ENCODE measurements around the gene ASB7.
"Not testable (repeated sequence)": the region's sequence is repeated elsewhere in the genome, so short reads cannot be mapped to it uniquely, and the experiment has no call there.

The ASB7 gene

DNA sequence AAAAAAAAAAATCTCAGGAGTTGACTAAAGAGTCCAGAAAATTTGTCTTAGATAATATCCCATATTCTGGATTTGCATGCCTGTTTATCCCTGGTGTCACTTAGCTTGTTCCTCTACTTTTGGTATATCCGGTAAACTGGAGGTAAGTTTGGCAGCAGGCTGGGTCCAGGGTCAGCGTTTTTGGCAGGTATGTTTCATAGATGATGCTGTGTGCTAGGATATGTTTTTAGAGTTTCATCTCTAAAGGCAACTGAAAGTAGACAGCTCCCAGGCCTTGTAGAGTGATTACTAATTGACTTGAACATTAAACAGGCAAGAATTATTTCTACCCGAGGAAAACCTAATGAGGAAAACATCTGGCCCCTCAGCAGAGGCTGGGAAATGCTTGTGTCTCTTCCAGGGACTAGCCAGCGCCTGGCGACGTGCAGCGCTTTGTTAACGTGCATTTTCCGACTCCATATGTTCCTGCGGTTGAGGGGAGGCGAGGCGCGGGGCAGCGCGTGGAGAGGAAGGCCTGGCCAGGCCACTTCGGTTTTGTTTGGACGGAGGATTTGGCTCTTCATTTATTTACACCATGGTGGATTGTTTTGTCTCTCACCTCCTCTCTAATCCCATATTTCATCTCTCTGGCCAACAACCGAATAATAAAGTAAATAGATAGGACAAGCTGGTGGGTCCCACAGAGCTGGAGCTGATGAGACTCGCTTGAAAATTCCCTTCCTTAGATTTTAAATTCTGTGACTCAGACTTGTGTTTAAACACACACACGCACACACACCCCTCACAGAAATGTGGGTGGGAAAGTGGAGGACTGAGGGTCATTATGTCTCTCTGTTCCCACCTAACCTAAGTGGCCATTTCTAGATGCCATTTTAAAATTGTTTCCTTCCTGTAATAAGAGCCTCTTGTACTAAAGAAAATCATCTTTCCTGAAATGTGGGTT is 65.3 kb downstream of the ASB7 start:
- H3K4me1 ChIP-seq (ENCODE audit: insufficient read depth, low read length), result no peaks in the 10 kb centered on the region
- no peaks in the 10 kb centered on the region for H3K9me3 ChIP-seq (ENCODE audit: low read length)
- no peak overlapping the region for H3K4me3 ChIP-seq (ENCODE audit: low read length)
- H3K27me3 ChIP-seq (ENCODE audit: insufficient read depth, low read length), result no peaks in the 10 kb centered on the region
- H2AFZ ChIP-seq (ENCODE audit: low read depth, low read length), result no peak overlapping the region
- no peaks in the 10 kb centered on the region for H3K36me3 ChIP-seq (ENCODE audit: insufficient read depth, low read length)

DNA sequence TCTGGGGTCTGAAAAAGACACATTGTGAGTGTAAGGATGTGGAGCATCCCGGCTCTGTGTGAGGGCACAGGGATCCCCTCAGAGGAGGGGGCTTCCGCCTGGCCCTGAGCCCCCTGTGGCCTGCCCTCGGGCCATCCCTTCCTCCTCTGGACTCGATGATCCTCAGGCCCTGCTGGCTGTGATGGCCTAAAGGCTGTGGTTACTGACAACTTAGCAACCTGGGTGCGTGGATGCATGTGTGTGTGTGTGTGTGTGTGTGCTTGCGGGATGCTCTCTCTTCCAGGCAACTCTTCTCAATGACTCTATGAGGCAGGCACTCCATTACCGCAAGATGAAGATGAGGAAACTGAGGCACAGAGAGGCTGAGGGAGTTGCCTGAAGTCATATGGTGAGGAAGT is 66.0 kb downstream of the ASB7 start:
- no peaks in the 10 kb centered on the region for H3K4me1 ChIP-seq (ENCODE audit: insufficient read depth, low read length)
- no peaks in the 10 kb centered on the region for H3K36me3 ChIP-seq (ENCODE audit: insufficient read depth, low read length)
- no peaks in the 10 kb centered on the region for H3K27me3 ChIP-seq (ENCODE audit: insufficient read depth, low read length)
- H2AFZ ChIP-seq (ENCODE audit: low read depth, low read length), result no peak overlapping the region
- no peaks in the 10 kb centered on the region for H3K9me3 ChIP-seq (ENCODE audit: low read length)
- no peak overlapping the region for H3K4me3 ChIP-seq (ENCODE audit: low read length)

DNA sequence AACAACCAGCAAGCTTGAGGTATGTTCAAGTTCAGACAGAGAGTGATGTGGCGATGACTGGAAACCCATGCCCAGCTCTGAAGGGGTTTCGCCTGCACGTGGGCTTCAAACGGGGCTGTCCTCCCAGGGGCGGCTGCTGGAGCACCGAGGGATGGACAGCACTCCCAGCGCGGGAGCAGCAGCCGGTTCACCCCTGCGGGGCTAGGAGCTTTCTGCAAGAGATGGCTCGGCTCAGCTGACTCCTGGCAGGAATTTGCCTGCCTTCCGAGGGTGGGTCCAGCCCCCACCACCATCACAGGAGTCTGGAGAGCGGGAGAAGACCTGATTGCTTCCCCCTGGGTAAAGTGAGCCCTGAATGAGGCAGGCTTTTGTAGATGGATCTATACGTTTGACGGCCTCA is 66.9 kb downstream of the ASB7 start:
- no peak overlapping the region for H2AFZ ChIP-seq (ENCODE audit: low read depth, low read length)
- H3K27me3 ChIP-seq (ENCODE audit: insufficient read depth, low read length), result no peaks in the 10 kb centered on the region
- no peak overlapping the region for H3K4me3 ChIP-seq (ENCODE audit: low read length)
- no peaks in the 10 kb centered on the region for H3K9me3 ChIP-seq (ENCODE audit: low read length)
- no peaks in the 10 kb centered on the region for H3K36me3 ChIP-seq (ENCODE audit: insufficient read depth, low read length)
- no peaks in the 10 kb centered on the region for H3K4me1 ChIP-seq (ENCODE audit: insufficient read depth, low read length)

DNA sequence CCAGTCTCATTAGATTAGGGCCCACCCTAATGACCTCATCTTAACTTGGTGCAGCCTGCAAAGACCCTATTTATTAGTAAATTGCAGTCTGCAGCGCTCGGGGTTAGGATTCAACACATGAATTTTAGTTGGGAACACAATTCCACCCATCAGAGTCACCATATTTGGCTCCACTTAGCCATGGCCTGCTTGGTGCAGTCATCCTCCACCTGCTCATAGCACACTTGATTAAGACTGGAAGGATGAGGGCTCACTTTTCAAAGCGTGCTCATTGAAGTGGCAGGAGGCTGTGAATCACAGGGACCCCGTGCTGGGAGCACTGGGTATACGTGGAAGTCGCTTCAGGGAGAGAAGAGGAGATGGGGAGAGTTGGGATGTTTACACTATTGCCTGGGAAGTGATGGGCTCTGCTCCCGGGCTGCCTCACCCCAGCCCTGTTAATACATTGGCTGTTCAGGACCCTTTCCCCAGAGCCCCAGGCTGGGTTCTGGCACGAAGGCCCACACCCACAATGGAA is 68.2 kb downstream of the ASB7 start:
- Histone ChIP-seq H3K9me3 (ENCODE audit: low read length) (no peaks in the 10 kb centered on the region), H2AFZ (ENCODE audit: low read depth, low read length) (no peak overlapping the region), H3K4me3 (ENCODE audit: low read length) (no peak overlapping the region), H3K27me3 (ENCODE audit: insufficient read depth, low read length) (no peaks in the 10 kb centered on the region), H3K36me3 (ENCODE audit: insufficient read depth, low read length) (no peaks in the 10 kb centered on the region), H3K4me1 (ENCODE audit: insufficient read depth, low read length) (no peaks in the 10 kb centered on the region)

DNA sequence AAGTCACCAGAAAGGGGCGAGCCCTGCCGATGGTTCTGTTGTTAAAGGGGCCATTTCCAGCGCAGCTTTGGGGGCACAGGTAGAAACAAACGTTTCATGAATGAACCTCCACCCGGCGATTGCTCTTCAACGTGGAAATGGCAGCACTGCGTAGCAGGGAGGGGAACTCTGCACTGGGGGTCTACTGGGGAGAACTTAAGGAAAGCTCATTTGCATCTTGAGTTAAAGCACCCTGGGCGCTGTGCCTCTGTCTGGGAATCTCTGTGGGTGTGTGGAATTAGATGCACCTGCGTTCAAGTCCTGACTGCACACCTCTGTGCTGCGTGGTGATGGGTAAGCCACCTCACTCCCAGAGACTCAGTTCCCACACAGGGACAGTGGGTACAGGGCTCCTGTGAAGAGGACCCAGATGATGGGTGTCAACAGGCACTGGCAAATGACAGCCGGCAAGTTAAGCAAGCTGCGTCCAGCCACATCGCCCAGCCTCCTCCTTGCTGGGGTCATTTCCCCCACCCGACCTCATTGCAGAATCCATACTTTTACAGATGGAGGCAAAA is 68.8 kb downstream of the ASB7 start:
- H3K9me3 ChIP-seq (ENCODE audit: low read length), result no peaks in the 10 kb centered on the region
- H3K36me3 ChIP-seq (ENCODE audit: insufficient read depth, low read length), result no peaks in the 10 kb centered on the region
- H3K4me3 ChIP-seq (ENCODE audit: low read length), result no peak overlapping the region
- no peaks in the 10 kb centered on the region for H3K27me3 ChIP-seq (ENCODE audit: insufficient read depth, low read length)
- H2AFZ ChIP-seq (ENCODE audit: low read depth, low read length), result no peak overlapping the region
- H3K4me1 ChIP-seq (ENCODE audit: insufficient read depth, low read length), result no peaks in the 10 kb centered on the region

DNA sequence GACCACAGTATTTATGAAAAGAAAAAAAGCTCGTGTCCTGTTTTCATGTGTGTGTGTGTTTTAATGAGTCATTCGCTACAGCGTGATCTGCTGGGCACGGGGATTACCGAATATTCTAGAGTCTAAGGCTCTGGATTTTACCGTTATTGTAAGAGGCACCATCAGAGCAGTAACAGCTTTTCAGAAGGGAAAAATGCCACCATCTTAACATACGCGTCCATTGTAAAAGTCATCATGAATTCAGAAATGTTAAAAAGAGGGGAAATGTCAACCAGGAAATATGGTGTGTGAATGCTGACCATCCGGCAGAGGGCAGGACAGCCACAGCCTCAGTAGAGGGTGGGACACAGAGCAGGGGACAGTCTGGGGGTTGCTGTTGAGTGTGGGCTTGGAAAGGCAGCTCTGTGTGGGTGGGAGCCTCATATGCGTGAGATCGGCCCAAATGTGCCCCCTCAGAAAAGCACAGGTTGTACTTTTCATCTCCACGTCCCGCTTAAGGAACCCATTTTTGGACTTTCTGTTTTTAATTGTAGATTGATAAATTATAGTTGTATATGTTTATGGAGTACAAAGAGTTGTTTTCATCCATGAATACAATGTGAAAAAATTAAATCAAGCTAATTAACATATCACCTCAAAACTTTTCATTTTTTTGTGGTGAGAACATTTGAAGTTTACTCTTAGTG is 69.6 kb downstream of the ASB7 start:
- Histone ChIP-seq H3K36me3 (ENCODE audit: insufficient read depth, low read length) (no peaks in the 10 kb centered on the region), H3K4me3 (ENCODE audit: low read length) (no peak overlapping the region), H3K4me1 (ENCODE audit: insufficient read depth, low read length) (no peaks in the 10 kb centered on the region), H2AFZ (ENCODE audit: low read depth, low read length) (no peak overlapping the region), H3K9me3 (ENCODE audit: low read length) (no peaks in the 10 kb centered on the region), H3K27me3 (ENCODE audit: insufficient read depth, low read length) (no peaks in the 10 kb centered on the region)

DNA sequence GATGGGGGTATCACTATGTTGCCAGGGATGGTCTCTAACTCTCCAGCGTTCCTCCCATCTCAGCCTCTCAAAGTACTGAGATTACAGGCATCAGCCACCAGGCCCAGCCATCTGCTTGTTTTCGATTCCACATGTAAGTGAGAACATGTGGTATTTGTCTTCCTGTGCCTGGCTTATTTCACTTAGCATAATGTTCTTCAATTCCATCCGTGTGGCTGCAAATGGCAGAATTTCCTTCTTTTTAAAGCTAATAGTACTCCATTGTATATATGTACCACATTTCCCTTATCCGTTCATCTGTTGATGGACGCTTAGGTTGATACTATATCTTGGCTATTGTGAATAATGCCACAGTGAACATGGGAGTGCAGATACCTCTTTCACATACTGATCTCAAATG is 70.6 kb downstream of the ASB7 start:
- no peaks in the 10 kb centered on the region for H3K27me3 ChIP-seq (ENCODE audit: insufficient read depth, low read length)
- H2AFZ ChIP-seq (ENCODE audit: low read depth, low read length), result no peak overlapping the region
- no peaks in the 10 kb centered on the region for H3K4me1 ChIP-seq (ENCODE audit: insufficient read depth, low read length)
- no peak overlapping the region for H3K4me3 ChIP-seq (ENCODE audit: low read length)
- H3K9me3 ChIP-seq (ENCODE audit: low read length), result no peaks in the 10 kb centered on the region
- no peaks in the 10 kb centered on the region for H3K36me3 ChIP-seq (ENCODE audit: insufficient read depth, low read length)

DNA sequence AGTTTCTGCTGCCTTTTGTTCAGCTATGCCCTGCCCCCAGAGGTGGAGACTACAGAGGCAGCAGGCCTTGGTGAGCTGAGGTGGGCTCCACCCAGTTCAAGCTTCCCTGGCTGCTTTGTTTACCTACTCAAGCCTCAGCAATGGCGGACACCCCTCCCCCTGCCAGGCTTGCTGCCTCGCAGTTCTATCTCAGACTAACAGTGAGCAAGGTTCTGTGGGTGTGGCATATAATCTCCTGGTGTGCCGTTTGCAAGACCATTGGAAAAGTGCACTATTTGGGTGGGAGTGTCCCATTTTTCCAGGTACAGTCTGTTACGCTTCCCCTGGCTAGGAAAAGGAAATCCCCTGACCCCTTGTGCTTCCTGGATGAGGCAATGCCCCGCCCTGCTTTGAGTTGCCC is 76.8 kb downstream of the ASB7 start:
- H2AFZ ChIP-seq (ENCODE audit: low read depth, low read length); H3K36me3 ChIP-seq (ENCODE audit: insufficient read depth, low read length); H3K4me3 ChIP-seq (ENCODE audit: low read length); H3K27me3 ChIP-seq (ENCODE audit: insufficient read depth, low read length); H3K9me3 ChIP-seq (ENCODE audit: low read length); H3K4me1 ChIP-seq (ENCODE audit: insufficient read depth, low read length): not testable (repeated sequence)

DNA sequence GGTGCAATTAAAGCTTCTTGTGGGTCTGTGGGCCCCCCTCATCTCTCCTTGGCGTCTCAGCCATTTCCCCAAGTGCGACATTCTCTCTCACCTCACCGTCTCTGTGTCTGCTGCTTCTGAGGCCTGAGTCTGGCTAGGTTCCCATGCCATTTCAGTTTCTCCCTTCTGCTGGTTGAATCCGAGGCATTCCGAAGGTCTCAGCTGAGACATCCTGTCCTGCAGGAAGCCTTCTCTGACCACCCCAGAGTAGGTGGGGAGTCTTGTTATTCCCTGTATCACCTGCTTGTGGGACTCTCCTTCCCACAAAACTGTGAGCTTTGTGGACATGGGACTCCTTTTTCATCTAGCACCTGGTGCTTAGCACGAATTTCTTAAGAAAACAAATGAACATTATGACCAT is 78.3 kb downstream of the ASB7 start:
- Histone ChIP-seq H3K9me3 (ENCODE audit: low read length) (no peaks in the 10 kb centered on the region), H3K27me3 (ENCODE audit: insufficient read depth, low read length) (no peaks in the 10 kb centered on the region), H3K4me3 (ENCODE audit: low read length) (no peak overlapping the region), H3K36me3 (ENCODE audit: insufficient read depth, low read length) (no peaks in the 10 kb centered on the region), H3K4me1 (ENCODE audit: insufficient read depth, low read length) (no peaks in the 10 kb centered on the region), H2AFZ (ENCODE audit: low read depth, low read length) (no peak overlapping the region)

DNA sequence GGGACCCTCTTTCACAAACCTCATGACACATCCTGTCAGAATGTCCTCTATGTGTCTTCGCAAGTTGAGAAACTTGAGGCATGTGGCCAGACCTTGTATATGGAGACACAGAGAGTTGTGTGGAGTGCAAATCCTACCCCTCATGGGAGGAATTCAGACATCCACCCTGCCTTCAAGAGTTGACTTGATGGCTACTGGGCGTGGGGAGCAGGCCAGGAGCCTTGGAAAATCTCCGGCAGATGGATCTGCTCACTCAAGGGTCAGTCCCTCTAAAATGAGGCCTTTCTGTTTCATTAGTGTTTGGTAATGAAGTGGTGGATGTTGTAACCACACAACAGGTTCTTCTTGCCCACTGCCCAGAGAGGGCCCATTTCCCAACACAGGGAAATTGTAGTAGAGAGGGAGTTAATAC is 79.0 kb downstream of the ASB7 start:
- Histone ChIP-seq H3K36me3 (ENCODE audit: insufficient read depth, low read length) (no peaks in the 10 kb centered on the region), H2AFZ (ENCODE audit: low read depth, low read length) (no peak overlapping the region), H3K4me1 (ENCODE audit: insufficient read depth, low read length) (no peaks in the 10 kb centered on the region), H3K27me3 (ENCODE audit: insufficient read depth, low read length) (no peaks in the 10 kb centered on the region), H3K9me3 (ENCODE audit: low read length) (peaks cover 1% of the 10 kb centered on the region), H3K4me3 (ENCODE audit: low read length) (no peak overlapping the region)

DNA sequence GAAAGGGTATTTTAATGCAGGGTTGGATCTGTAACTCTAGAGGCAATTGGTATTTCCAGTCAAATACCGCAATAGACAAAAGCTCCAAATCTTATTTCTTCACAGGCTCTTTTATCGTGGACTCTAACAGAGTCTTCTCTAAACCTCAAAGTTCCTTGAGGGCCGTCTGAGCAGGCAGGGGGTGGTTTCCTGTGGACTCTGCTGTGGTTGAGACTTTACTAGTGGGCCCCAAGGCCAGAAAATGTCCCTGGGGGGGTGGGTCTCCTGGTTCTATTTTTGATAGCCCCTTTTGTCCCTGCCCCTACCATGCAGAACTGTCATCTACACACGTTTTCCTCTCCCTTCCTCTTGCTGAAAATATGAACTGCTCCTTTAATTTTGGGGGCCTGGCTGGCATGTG is 80.1 kb downstream of the ASB7 start:
- peaks cover 2% of the 10 kb centered on the region for H3K9me3 ChIP-seq (ENCODE audit: low read length)
- no peak overlapping the region for H2AFZ ChIP-seq (ENCODE audit: low read depth, low read length)
- no peaks in the 10 kb centered on the region for H3K4me1 ChIP-seq (ENCODE audit: insufficient read depth, low read length)
- no peaks in the 10 kb centered on the region for H3K27me3 ChIP-seq (ENCODE audit: insufficient read depth, low read length)
- no peaks in the 10 kb centered on the region for H3K36me3 ChIP-seq (ENCODE audit: insufficient read depth, low read length)
- H3K4me3 ChIP-seq (ENCODE audit: low read length), result no peak overlapping the region

DNA sequence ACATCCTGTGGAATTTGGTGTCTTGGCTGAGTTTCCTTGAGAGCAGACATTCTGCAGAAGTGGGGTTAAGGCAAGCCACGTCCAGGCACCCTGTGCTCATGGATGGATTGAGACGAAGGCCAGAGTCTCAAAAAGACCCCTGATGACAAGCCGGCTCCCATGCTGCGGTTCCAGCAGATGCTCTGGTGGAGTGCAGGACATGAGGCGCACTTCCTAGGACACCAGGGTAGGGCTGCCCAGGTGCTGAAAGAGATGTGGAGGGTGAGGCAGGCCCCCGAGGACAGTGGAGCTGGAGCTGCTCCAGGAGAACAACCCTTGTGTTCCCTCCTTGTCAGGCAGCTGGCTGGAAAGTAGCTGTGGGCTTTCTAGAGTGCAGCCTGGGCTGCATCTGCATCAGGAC is 81.0 kb downstream of the ASB7 start:
- Histone ChIP-seq H2AFZ (ENCODE audit: low read depth, low read length) (no peak overlapping the region), H3K4me1 (ENCODE audit: insufficient read depth, low read length) (no peaks in the 10 kb centered on the region), H3K4me3 (ENCODE audit: low read length) (no peak overlapping the region), H3K9me3 (ENCODE audit: low read length) (peaks cover 2% of the 10 kb centered on the region), H3K27me3 (ENCODE audit: insufficient read depth, low read length) (no peaks in the 10 kb centered on the region), H3K36me3 (ENCODE audit: insufficient read depth, low read length) (no peaks in the 10 kb centered on the region)

DNA sequence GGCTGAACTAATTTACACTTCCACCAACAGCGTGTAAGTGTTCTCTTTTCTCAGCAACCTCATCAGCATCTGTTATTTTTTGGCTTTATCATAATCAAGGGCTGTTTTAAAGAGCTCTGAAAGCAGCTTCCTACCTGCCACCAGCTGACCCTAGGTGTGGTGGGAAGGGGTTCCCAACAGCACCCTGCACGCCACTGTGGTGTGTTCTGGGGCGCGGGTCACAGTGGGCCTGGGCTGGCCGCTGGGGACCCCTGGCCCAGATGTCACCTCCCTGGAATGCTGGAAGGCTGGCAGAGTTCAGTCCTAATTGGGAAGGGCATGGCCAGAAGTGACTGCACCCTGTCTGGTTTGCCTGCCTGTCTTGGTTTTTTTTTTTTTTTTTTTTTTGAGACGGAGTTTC is 82.2 kb downstream of the ASB7 start:
- Histone ChIP-seq H3K9me3 (ENCODE audit: low read length) (peaks cover 2% of the 10 kb centered on the region), H3K36me3 (ENCODE audit: insufficient read depth, low read length) (no peaks in the 10 kb centered on the region), H2AFZ (ENCODE audit: low read depth, low read length) (no peak overlapping the region), H3K4me1 (ENCODE audit: insufficient read depth, low read length) (no peaks in the 10 kb centered on the region), H3K27me3 (ENCODE audit: insufficient read depth, low read length) (no peaks in the 10 kb centered on the region), H3K4me3 (ENCODE audit: low read length) (no peak overlapping the region)
